DLD1 (cell line): ENCODE results near the gene ERBB4.

Source experiments
- in situ Hi-C: cut with HindIII; loops from 2 replicates; pipeline ENCODE4 v1.10.0; 2017; ENCODE audit warnings: low sequenced_read_pairs

The ERBB4 gene

GRCh38 chr2:212441141-212441540 is 97.5 kb downstream of the ERBB4 start:
- in situ Hi-C loops: no loop called here

- in situ Hi-C loops: no loop called here
Measured at GRCh38 chr2:212428681-212429478, 109.7 kb downstream of the ERBB4 start.

- in situ Hi-C loops: no loop called here
Measured at GRCh38 chr2:212427638-212428037, 111.0 kb downstream of the ERBB4 start.

GRCh38 chr2:212426637-212427412 is 111.8 kb downstream of the ERBB4 start:
- in situ Hi-C loops: no loop called here

- in situ Hi-C loops: no loop called here
Measured at GRCh38 chr2:212424082-212424481, 114.5 kb downstream of the ERBB4 start.

GRCh38 chr2:212423089-212423488 is 115.5 kb downstream of the ERBB4 start:
- in situ Hi-C loops: no loop called here

GRCh38 chr2:212421556-212422334 is 116.9 kb downstream of the ERBB4 start:
- in situ Hi-C loops: no loop called here

- in situ Hi-C loops: no loop called here
Measured at GRCh38 chr2:212416086-212416485, 122.5 kb downstream of the ERBB4 start.

GRCh38 chr2:212414767-212415211 is 123.8 kb downstream of the ERBB4 start:
- in situ Hi-C loops: no loop called here

GRCh38 chr2:212409560-212409959 is 129.0 kb downstream of the ERBB4 start:
- in situ Hi-C loops: no loop called here

GRCh38 chr2:212408524-212408923 is 130.1 kb downstream of the ERBB4 start:
- in situ Hi-C loops: no loop called here

GRCh38 chr2:212406716-212407115 is 131.9 kb downstream of the ERBB4 start:
- in situ Hi-C loops: no loop called here

- in situ Hi-C loops: no loop called here
Measured at GRCh38 chr2:212402316-212402715, 136.3 kb downstream of the ERBB4 start.

GRCh38 chr2:212398316-212398715 is 140.3 kb downstream of the ERBB4 start:
- in situ Hi-C loops: no loop called here

- in situ Hi-C loops: no loop called here
Measured at GRCh38 chr2:212392544-212392943, 146.1 kb downstream of the ERBB4 start.

- in situ Hi-C loops: no loop called here
Measured at GRCh38 chr2:212392043-212392442, 146.6 kb downstream of the ERBB4 start.

- in situ Hi-C loops: no loop called here
Measured at GRCh38 chr2:212387146-212387545, 151.5 kb downstream of the ERBB4 start.

- in situ Hi-C loops: no loop called here
Measured at GRCh38 chr2:212385241-212385640, 153.4 kb downstream of the ERBB4 start.

GRCh38 chr2:212384027-212384426 is 154.6 kb downstream of the ERBB4 start:
- in situ Hi-C loops: no loop called here

GRCh38 chr2:212381428-212382102 is 157.0 kb downstream of the ERBB4 start:
- in situ Hi-C loops: no loop called here

- in situ Hi-C loops: no loop called here
Measured at GRCh38 chr2:212379103-212379502, 159.5 kb downstream of the ERBB4 start.
